Testis (tissue), 2 donors: ENCODE data around the gene LXN.

Experiments
- CTCF ChIP-seq, 3 experiments: fragments of 450-650 bp in 2 of 3; fragments of 200-600 bp in 1 of 3; sonication (generic) in 1 of 3; IDR thresholded peaks; one replicate each; pipeline ENCODE4 v1.5.1; 2016 to 2019; ENCODE audit warnings: antibody characterized with exemption in 3 of 3, mild to moderate bottlenecking in 2 of 3, moderate library complexity in 1 of 3
- POLR2A ChIP-seq: fragments of 450-650 bp; IDR thresholded peaks from one replicate; pipeline ENCODE4 v1.6.1; 2017; ENCODE audit warnings: antibody characterized with exemption, mild to moderate bottlenecking, moderate library complexity

GRCh38 chr3:158722108-158722507 lies 49.7 kb upstream of the LXN start:
- TF ChIP-seq CTCF (IDR thresholded peaks at IDR 0.05) = no peak
- TF ChIP-seq POLR2A = no peak
